Neuronal stem cell (in vitro differentiated cells): ENCODE results near the gene PLBD1.

Experiments used
- DNase-seq: peaks from one replicate; pipeline ENCODE4 v3.0.0-alpha.2; 2013; ENCODE audit warnings: low spot score
- H2AFZ ChIP-seq: one replicate; pipeline ENCODE4 v1.6.1; 2013; ENCODE audit warnings: mild to moderate bottlenecking, low read length, inconsistent platforms
- H2AK5ac ChIP-seq: 2 replicates; pipeline ENCODE4 v1.6.1; 2013; ENCODE audit warnings: low read depth, mild to moderate bottlenecking, inconsistent platforms, low read length, moderate library complexity, mixed read lengths
- H2BK120ac ChIP-seq: 2 replicates; pipeline ENCODE4 v1.6.1; 2013; ENCODE audit warnings: low read depth, mild to moderate bottlenecking, inconsistent platforms, low read length, moderate library complexity, mixed read lengths
- H2BK12ac ChIP-seq: one replicate; pipeline ENCODE4 v1.6.1; 2013; ENCODE audit warnings: low read length, inconsistent platforms
- H2BK15ac ChIP-seq: 2 replicates; pipeline ENCODE4 v1.6.1; 2013; ENCODE audit warnings: mild to moderate bottlenecking, low read length, inconsistent platforms, mixed read lengths
- H2BK5ac ChIP-seq: one replicate; pipeline ENCODE4 v1.6.1; 2013; ENCODE audit warnings: inconsistent platforms, mild to moderate bottlenecking, low read length, moderate library complexity
- H3K14ac ChIP-seq: one replicate; pipeline ENCODE4 v1.6.1; 2013; ENCODE audit warnings: low read length, inconsistent platforms
- H3K18ac ChIP-seq: 2 replicates; pipeline ENCODE4 v1.6.1; 2013; ENCODE audit warnings: low read length, inconsistent platforms
- H3K23ac ChIP-seq: 2 replicates; pipeline ENCODE4 v1.6.1; 2013; ENCODE audit warnings: low read depth, mild to moderate bottlenecking, mixed read lengths, low read length, inconsistent platforms; ENCODE audit not compliant: poor library complexity
- H3K27ac ChIP-seq: replicated peaks from 3 replicates; pipeline ENCODE4 v1.5.1; 2013; ENCODE audit warnings: low read length, inconsistent platforms
- H3K27me3 ChIP-seq, 3 experiments: 2 replicates each; pipeline ENCODE4 v1.6.1; 2013; ENCODE audit warnings: low read length in 3 of 3, mild to moderate bottlenecking in 2 of 3, inconsistent platforms in 1 of 3, low read depth in 1 of 3, mixed read lengths in 1 of 3, moderate library complexity in 1 of 3; ENCODE audit not compliant: control insufficient read depth in 3 of 3, insufficient read depth in 3 of 3
- H3K36me3 ChIP-seq, 2 donors: replicated peaks in 1 of 2; 2 replicates each; pipeline ENCODE4 v1.6.1; 2013; ENCODE audit warnings: low read length in 2 of 2; ENCODE audit not compliant: control insufficient read depth in 2 of 2, insufficient read depth in 2 of 2
- H3K4ac ChIP-seq: 2 replicates; pipeline ENCODE4 v1.6.1; 2013; ENCODE audit warnings: inconsistent platforms, mild to moderate bottlenecking, low read length, moderate library complexity
- H3K4me1 ChIP-seq, 2 donors: 1 replicate in 1 of 2; 2 replicates in 1 of 2; pipeline ENCODE4 v1.6.1; 2013; ENCODE audit warnings: low read length in 2 of 2, low read depth in 1 of 2; ENCODE audit not compliant: control insufficient read depth in 2 of 2, insufficient read depth in 1 of 2
- H3K4me2 ChIP-seq: one replicate; pipeline ENCODE4 v1.6.1; 2013; ENCODE audit warnings: mild to moderate bottlenecking, low read length, inconsistent platforms; ENCODE audit not compliant: insufficient read depth, poor library complexity, severe bottlenecking
- H3K4me3 ChIP-seq, 2 donors: 2 replicates each; pipeline ENCODE4 v1.5.1; 2013; ENCODE audit warnings: low read length in 2 of 2, mild to moderate bottlenecking in 2 of 2, inconsistent platforms in 1 of 2, moderate library complexity in 1 of 2
- H3K79me1 ChIP-seq: one replicate; pipeline ENCODE4 v1.6.1; 2013; ENCODE audit warnings: low read depth, mild to moderate bottlenecking, inconsistent platforms, low read length, moderate library complexity
- H3K9ac ChIP-seq: one replicate; pipeline ENCODE4 v1.6.1; 2013; ENCODE audit warnings: mild to moderate bottlenecking, low read depth, low read length, inconsistent platforms; ENCODE audit not compliant: poor library complexity
- H3K9me3 ChIP-seq, 2 donors: replicated peaks in 1 of 2; 2 replicates each; pipeline versions ENCODE3 to v1.6.1; 2013; ENCODE audit warnings: low read length in 2 of 2, mild to moderate bottlenecking in 2 of 2, inconsistent platforms in 1 of 2, low read depth in 1 of 2, mixed read lengths in 1 of 2, moderate library complexity in 1 of 2; ENCODE audit not compliant: control insufficient read depth in 2 of 2, insufficient read depth in 1 of 2
- H4K8ac ChIP-seq: one replicate; pipeline ENCODE4 v1.6.1; 2013; ENCODE audit warnings: low read depth, mild to moderate bottlenecking, inconsistent platforms, low read length, moderate library complexity
- H4K91ac ChIP-seq: one replicate; pipeline ENCODE4 v1.6.1; 2013; ENCODE audit warnings: low read length, low read depth, mild to moderate bottlenecking, inconsistent platforms; ENCODE audit not compliant: poor library complexity
- WGBS, 2 donors: extraction: QIAGEN DNeasy Blood & Tissue Kit; methylation state at CpG; one replicate each; pipeline ENCODE4 v1.1.7; 2013; ENCODE audit warnings: missing lambda C conversion rate in 2 of 2, mixed read lengths in 1 of 2; ENCODE audit not compliant: insufficient read length in 2 of 2, insufficient replicate concordance in 1 of 2; ENCODE audit errors: extremely low coverage in 2 of 2; 5-methylcytosine and 5-hydroxymethylcytosine counted together

PLBD1 gene

DNA sequence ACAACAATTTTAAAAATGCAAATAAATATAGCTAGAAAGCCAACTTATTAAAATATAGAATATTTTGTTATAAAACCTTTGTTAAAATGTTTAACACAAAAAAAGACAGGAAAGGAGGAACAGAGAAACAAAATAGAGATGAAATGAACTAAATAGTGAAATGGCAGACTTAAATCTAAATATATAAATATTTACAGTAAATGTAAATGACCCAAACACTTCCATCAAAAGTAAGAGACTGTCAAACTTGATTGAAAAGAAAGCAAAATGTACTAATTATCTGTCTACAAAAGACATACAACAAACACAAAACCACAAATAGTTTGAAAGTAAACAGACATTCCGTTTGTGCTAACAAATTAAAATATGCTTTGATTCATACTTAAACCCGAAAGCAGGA, 41.7 kb downstream of the PLBD1 start:
- H3K4me2 ChIP-seq, result no peak overlapping the region
- WGBS, 2 donors, result no CpG with 5 or more reads among the region's 2 CpGs

DNA sequence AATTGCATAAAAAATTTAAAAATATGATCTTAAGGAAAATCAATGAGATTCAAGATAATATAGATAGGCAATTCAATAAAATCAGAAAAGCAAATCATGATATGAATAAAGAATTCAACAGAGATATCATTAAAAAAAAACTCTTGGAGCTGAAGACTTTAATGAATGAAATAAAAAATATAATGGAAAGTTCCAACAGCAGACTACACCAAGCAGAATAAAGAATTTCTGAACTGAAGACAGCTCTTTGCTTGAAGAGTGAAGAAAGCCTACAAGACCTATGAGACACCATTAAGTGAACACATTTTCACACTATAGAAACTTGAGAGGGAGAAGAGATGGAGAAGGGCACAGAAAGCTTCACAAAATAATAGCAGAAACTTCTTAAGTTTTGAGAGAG, 45.9 kb downstream of the PLBD1 start:
- H2AFZ ChIP-seq, result no peak overlapping the region
- H2AK5ac ChIP-seq, result no peak overlapping the region
- H4K91ac ChIP-seq, result no peak overlapping the region
- H3K4ac ChIP-seq, result no peak overlapping the region
- H3K79me1 ChIP-seq, result no peaks in the 10 kb centered on the region
- H2BK15ac ChIP-seq, result no peak overlapping the region
- no peak overlapping the region for H4K8ac ChIP-seq
- no peaks in the 10 kb centered on the region for H3K36me3 ChIP-seq
- H3K27ac ChIP-seq, result no peak overlapping the region
- H3K4me1 ChIP-seq, result no peaks in the 10 kb centered on the region
- H2BK120ac ChIP-seq, result no peak overlapping the region
- H3K27me3 ChIP-seq, result no peaks in the 10 kb centered on the region
- H2BK5ac ChIP-seq, result no peak overlapping the region
- no peak overlapping the region for H3K14ac ChIP-seq
- no peak overlapping the region for H2BK12ac ChIP-seq
- no peak overlapping the region for H3K4me3 ChIP-seq
- H3K18ac ChIP-seq, result no peak overlapping the region
- no peak overlapping the region for H3K9ac ChIP-seq
- no peak for DNase-seq
- H3K4me2 ChIP-seq, result no peak overlapping the region
- no peak overlapping the region for H3K23ac ChIP-seq
- H3K9me3 ChIP-seq, result peaks cover 0 to 7% of the 10 kb centered on the region in 2 donors

More for the DNA sequence above, 41.7 kb downstream of the PLBD1 start:
- H4K91ac ChIP-seq, result no peak overlapping the region
- H3K79me1 ChIP-seq, result no peaks in the 10 kb centered on the region
- H2BK12ac ChIP-seq, result no peak overlapping the region
- no peak overlapping the region for H3K4ac ChIP-seq
- no peaks in the 10 kb centered on the region for H3K4me1 ChIP-seq
- H3K27me3 ChIP-seq, result no peaks in the 10 kb centered on the region
- H3K4me3 ChIP-seq, result no peak overlapping the region
- no peak overlapping the region for H3K14ac ChIP-seq
- no peak overlapping the region for H2BK5ac ChIP-seq
- H3K9ac ChIP-seq, result no peak overlapping the region
- H3K27ac ChIP-seq, result no peak overlapping the region
- no peak overlapping the region for H2AFZ ChIP-seq
- no peak for DNase-seq
- no peak overlapping the region for H2BK120ac ChIP-seq
- no peak overlapping the region for H4K8ac ChIP-seq
- H3K9me3 ChIP-seq, result peaks cover 0 to 6% of the 10 kb centered on the region in 2 donors
- no peak overlapping the region for H3K18ac ChIP-seq
- no peak overlapping the region for H2AK5ac ChIP-seq
- no peak overlapping the region for H3K23ac ChIP-seq
- H2BK15ac ChIP-seq, result no peak overlapping the region
- H3K36me3 ChIP-seq, result no peaks in the 10 kb centered on the region

DNA sequence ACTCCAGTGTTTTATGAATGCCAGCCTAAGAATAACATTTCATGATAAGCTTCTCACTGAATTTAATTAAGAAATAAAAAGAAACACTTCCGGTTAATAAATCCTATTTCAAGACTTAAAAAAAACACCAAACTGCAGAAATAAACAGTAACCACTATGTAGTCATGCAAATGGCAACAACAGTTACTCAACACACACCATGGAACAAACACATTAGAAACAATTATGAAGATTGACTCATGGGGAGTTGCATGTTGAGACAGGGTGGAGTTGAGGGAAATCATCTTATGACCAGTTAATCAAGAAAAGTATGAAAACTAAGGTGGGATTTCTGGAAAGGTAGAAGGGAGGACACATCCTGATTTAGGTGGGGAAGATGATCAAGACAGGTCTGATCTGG, 52.7 kb downstream of the PLBD1 start:
- no CpG with 5 or more reads among the region's 1 CpG for WGBS, 2 donors
- Histone ChIP-seq H3K4me1 (no peaks in the 10 kb centered on the region), H3K27me3 (no peaks in the 10 kb centered on the region), H3K27ac (no peak overlapping the region), H3K4ac (no peak overlapping the region), H2BK15ac (no peak overlapping the region), H4K8ac (no peak overlapping the region), H2AFZ (no peak overlapping the region), H3K79me1 (no peaks in the 10 kb centered on the region), H3K14ac (no peak overlapping the region), H2BK120ac (no peak overlapping the region), H3K4me3 (no peak overlapping the region), H2BK5ac (no peak overlapping the region), H3K23ac (no peak overlapping the region), H3K4me2 (no peak overlapping the region), H2BK12ac (no peak overlapping the region), H3K18ac (no peak overlapping the region), H3K9ac (no peak overlapping the region), H3K9me3 (no peaks in the 10 kb centered on the region), H2AK5ac (no peak overlapping the region), H4K91ac (no peak overlapping the region), H3K36me3 (no peaks in the 10 kb centered on the region)
- DNase-seq, result no peak

DNA sequence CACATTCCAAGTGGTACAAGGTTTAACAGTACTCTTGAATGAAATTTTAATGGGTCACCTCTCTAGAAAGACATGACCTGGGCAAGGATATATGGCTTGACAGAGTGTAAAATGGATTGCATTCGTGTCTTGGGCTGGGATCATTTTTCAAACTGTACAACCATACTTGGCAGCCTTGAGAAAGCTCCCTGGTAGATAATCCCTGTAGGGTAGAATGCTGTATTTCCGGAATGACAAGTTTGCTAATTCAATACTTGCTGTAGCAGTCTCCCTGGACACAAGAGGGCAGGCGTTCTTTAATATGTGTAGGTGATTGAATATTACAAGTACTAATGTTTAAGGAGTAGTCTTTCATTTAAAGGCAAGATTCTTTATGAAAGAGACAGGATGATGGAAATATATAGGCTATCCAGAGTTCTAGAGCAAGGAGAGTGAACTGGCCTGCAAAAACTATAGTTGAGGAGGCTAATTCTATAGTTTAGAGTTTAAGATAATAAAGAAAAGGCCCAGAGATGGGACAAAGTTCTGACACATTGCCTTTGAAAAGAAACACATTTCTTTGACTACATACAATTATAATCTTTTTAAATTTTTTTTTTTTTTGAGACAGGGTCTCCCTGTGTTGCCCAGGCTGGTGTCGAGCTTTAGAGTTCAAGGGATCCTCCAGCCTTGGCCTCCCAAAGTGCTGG, 53.4 kb downstream of the PLBD1 start:
- DNase-seq, result no peak

More for the DNA sequence above, 53.4 kb downstream of the PLBD1 start:
- H3K4me3 ChIP-seq, result no peak overlapping the region
- H3K4ac ChIP-seq, result no peak overlapping the region
- H3K9ac ChIP-seq, result no peak overlapping the region
- H3K36me3 ChIP-seq, result no peaks in the 10 kb centered on the region
- H3K14ac ChIP-seq, result no peak overlapping the region
- H4K8ac ChIP-seq, result no peak overlapping the region
- H2BK12ac ChIP-seq, result no peak overlapping the region
- H4K91ac ChIP-seq, result no peak overlapping the region
- no peak overlapping the region for H2BK120ac ChIP-seq
- H3K23ac ChIP-seq, result no peak overlapping the region
- H2AK5ac ChIP-seq, result no peak overlapping the region
- no peaks in the 10 kb centered on the region for H3K9me3 ChIP-seq
- no peak overlapping the region for H3K27ac ChIP-seq
- H3K4me1 ChIP-seq, result no peaks in the 10 kb centered on the region
- no peak overlapping the region for H2BK15ac ChIP-seq
- no peaks in the 10 kb centered on the region for H3K79me1 ChIP-seq
- H2BK5ac ChIP-seq, result no peak overlapping the region
- WGBS, 2 donors, result no CpG with 5 or more reads among the region's 4 CpGs
- no peak overlapping the region for H3K4me2 ChIP-seq
- no peaks in the 10 kb centered on the region for H3K27me3 ChIP-seq
- no peak overlapping the region for H2AFZ ChIP-seq
- H3K18ac ChIP-seq, result no peak overlapping the region
